Sigmoid colon (tissue), 4 donors: ENCODE measurements around the gene SEC14L1.

ENCODE experiments used
- POLR2A ChIP-seq, 2 donors: fragments of 450-650 bp; IDR thresholded peaks; one replicate each; pipeline ENCODE4 v1.6.1; 2016; ENCODE audit warnings: antibody characterized with exemption in 2 of 2, mild to moderate bottlenecking in 2 of 2, moderate library complexity in 2 of 2
- POLR2AphosphoS5 ChIP-seq, 4 donors: sonication (generic); formaldehyde crosslinking; IDR thresholded peaks; one replicate each; pipeline ENCODE4 v1.6.1; 2017; ENCODE audit warnings: antibody characterized with exemption in 4 of 4
- TF ChIP-seq, protein P1 (sequence below), 4 experiments: fragments of 450-650 bp in 3 of 4; fragments of 200-600 bp in 1 of 4; IDR thresholded peaks; one replicate each; pipeline ENCODE4 v1.5.1; 2016 to 2019; ENCODE audit warnings: antibody characterized with exemption in 4 of 4, mild to moderate bottlenecking in 3 of 4, moderate library complexity in 2 of 4

DNA sequence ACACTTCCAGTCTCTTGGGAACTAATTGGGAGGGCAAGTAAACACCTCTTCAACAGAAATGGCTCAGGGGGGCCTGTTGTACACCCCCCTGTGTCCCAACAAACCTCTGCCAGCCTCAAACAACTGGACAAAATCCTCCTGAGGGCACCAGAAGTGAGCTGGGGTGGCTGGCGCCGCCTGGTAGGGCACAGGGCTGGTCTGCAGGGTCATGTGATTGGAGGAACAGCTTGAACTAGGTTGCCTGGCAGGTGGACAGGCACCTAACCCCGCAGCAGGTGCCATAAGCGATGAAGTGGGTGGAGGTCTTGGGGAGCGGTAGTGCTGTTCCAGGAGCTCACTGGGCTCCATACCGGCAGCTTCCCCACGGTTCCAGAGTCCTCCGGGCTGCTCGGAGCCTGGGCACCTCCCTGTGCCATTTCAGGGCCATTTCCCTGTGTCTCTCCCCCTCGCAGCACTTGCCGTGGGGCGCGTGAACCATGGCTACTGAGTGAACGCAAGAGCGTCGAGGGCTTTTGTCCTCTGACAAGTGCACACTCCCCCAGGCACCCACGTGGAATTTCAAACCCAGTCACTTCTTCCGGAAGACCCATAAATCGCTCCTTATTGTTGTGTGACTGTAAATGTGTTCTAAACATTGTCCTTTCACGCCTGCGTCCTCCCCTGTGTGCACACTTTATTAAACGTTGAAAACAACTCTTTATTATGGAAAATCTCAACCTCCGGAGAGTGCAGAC lies 101.5 kb downstream of the SEC14L1 start:
- TF ChIP-seq POLR2A (IDR thresholded peaks at IDR 0.05) (no peak), POLR2AphosphoS5 (IDR thresholded peaks at IDR 0.05) (no peak)
- TF ChIP-seq, protein P1, sequence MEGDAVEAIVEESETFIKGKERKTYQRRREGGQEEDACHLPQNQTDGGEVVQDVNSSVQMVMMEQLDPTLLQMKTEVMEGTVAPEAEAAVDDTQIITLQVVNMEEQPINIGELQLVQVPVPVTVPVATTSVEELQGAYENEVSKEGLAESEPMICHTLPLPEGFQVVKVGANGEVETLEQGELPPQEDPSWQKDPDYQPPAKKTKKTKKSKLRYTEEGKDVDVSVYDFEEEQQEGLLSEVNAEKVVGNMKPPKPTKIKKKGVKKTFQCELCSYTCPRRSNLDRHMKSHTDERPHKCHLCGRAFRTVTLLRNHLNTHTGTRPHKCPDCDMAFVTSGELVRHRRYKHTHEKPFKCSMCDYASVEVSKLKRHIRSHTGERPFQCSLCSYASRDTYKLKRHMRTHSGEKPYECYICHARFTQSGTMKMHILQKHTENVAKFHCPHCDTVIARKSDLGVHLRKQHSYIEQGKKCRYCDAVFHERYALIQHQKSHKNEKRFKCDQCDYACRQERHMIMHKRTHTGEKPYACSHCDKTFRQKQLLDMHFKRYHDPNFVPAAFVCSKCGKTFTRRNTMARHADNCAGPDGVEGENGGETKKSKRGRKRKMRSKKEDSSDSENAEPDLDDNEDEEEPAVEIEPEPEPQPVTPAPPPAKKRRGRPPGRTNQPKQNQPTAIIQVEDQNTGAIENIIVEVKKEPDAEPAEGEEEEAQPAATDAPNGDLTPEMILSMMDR (IDR thresholded peaks at IDR 0.05) = no peak
